ENCODE data around the gene ARMC3.

- TF ChIP-seq REST (IDR thresholded peaks at IDR 0.05; ENCODE audit: insufficient replicate concordance, low read depth) (no peak), GABPA (IDR thresholded peaks at IDR 0.05; ENCODE audit: low read depth) (no peak), POLR2AphosphoS5 (IDR thresholded peaks at IDR 0.05; ENCODE audit: low read depth) (no peak), SPI1 (IDR thresholded peaks at IDR 0.05; ENCODE audit: borderline replicate concordance, low read depth) (no peak)
- TF ChIP-seq, protein P1, sequence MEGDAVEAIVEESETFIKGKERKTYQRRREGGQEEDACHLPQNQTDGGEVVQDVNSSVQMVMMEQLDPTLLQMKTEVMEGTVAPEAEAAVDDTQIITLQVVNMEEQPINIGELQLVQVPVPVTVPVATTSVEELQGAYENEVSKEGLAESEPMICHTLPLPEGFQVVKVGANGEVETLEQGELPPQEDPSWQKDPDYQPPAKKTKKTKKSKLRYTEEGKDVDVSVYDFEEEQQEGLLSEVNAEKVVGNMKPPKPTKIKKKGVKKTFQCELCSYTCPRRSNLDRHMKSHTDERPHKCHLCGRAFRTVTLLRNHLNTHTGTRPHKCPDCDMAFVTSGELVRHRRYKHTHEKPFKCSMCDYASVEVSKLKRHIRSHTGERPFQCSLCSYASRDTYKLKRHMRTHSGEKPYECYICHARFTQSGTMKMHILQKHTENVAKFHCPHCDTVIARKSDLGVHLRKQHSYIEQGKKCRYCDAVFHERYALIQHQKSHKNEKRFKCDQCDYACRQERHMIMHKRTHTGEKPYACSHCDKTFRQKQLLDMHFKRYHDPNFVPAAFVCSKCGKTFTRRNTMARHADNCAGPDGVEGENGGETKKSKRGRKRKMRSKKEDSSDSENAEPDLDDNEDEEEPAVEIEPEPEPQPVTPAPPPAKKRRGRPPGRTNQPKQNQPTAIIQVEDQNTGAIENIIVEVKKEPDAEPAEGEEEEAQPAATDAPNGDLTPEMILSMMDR (IDR thresholded peaks at IDR 0.05; ENCODE audit: insufficient read depth, low read length) = no peak
Observed at GRCh38 chr10:22959950-22960349, 32.1 kb downstream of the ARMC3 start.

Measured in HL-60 (cell line).